Endometrial microvascular endothelial cells (primary cell): ENCODE results near the gene ARHGEF39. TPM values are rescaled to one million over a fixed set of nuclear protein-coding genes. Genes with fewer than 3 reads are reported as not detected.
"Not testable (repeated sequence)": the region's sequence is repeated elsewhere in the genome, so short reads cannot be mapped to it uniquely, and the experiment has no call there.

Experiments used
- in situ Hi-C: cut with HindIII; loops from 2 replicates; pipeline ENCODE4 v1.10.0; 2017; ENCODE audit warnings: low sequenced_read_pairs, low pct_unique_long_range_greater_than_20kb; ENCODE audit errors: inconsistent ontology term
- total RNA-seq: library from RNA; depleted of rRNA; stranded (reverse); fragments of >200 nt; gene quantifications from one replicate; pipeline ENCODE4 v1.2.3, GENCODE V29; 2015; ENCODE audit errors: inconsistent ontology term

The ARHGEF39 gene
- total RNA-seq, 1 donor from 2014 or later: 2.8 TPM

DNA sequence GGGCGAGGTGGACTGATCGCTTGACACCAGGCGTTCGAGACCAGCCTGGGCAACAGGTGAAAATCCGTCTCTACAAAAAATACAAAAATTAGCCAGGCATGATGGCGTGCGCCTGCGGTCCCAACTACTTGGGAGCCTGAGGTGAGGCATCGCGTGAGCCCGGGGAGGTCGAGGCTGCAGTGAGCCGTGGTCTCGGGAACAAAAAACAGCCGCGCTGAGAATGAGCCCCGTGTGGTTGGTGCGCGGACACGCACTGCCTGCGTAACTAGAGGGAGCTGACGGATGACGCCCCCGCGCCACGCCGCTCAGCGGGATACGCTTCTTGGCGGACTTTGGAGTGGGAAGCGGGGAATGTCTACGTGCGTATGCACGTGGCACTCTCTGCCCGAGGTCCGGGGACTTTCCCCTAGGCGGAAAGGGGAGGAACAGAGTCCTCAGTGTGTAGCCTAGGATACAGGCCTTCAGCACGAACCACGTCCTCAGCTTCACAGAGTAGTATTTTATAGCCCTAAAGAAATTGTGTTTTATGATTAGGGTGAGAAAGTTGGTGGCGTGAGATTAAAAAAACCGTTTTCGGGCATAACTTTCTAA, 7.4 kb downstream of the ARHGEF39 start, which contains the start of gene RMRP:
RMRP (minus strand) TSS at position 474 of the 591 bp plus-strand sequence.
- in situ Hi-C loops: no loop called here

DNA sequence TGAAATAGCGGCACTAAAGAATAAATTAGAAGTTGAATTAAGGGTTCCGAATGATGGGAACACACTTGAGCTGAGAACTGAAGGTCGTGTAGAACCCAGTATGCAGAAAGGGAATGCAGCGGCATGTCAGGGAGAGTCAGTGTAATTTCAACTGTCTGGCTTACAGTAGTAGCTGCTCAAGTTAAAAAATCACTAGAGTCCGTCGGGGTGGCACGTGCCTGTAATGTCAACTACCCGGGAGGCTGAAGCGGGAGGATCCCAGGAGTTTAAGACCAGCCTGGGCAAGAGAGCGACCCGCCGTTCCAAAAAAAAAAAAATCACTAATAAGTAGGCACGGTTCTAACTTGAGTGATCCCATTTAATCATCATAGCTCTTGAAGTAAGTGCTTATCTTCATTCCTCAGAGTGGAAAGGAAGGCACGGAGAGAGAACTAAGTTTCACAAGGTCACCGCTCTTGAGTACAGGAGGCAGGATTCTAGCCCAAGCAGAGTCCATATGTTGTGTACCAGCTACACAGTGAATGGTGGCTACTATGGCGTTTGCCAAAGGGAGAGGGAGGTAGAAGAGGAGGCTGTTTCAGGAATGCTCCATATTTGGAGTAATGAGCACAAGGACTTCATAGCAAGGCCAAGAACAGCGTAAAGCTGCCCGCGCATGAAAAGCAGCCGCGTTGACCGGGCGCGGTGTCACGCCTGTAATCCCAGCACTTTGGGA, 8.0 kb downstream of the ARHGEF39 start:
- in situ Hi-C loops: no loop called here

DNA sequence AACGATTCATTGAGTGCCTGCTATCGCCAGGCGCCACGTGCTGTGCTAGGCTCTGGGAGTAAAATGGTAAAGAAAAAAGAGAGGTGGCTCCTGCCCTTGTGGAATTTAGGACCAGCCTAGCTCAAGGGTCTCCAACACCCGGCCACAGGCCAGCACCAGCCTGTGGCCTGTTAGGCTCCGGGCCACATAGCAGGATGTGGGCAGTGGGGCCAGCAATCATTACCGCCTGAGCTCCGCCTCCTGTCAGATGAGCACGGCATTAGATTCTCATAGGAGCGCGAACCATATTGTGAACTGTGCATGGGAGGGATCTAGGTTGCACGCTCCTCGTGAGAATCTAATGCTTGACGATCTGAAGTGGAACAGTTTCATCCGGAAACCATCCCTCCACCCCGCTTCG, 8.6 kb downstream of the ARHGEF39 start:
- in situ Hi-C loops: no loop called here

DNA sequence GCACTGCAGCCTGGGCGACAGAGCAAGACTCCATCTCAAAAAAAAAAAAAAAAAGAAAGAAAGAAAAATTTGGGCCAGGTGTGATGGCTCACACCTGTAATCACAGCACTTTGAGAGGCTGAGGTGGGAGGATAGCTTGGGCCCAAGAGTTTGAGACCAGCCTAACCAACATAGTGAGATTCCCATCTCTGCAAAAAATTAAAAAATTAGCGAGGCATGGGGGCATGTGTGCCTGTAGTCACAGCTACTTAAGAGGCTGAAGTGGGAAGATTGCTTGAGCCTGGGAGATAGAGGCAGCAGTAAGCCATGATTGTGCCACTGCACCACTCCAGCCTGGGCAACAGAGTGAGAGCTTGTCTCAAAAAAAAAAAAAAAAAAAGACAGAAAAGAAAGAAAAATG, 11.4 kb downstream of the ARHGEF39 start:
- in situ Hi-C loops: no loop called here

DNA sequence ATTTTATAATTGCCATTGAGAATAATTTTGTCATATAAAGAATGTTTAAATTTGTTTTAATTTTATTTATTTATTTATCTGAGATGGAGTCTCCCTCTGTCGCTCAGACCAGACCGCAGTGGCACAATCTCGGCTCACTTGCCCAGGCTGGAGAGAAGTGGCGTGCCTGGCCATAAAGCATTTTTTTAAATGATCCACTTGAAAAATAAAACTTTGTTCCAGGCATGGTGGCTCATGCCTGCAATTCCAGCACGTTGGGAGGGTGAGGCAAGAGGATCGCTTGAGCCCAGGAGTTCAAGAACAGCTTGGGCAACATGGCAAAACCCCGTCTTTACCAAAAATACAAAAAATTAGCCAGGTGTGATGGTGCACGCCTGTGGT, 12.2 kb downstream of the ARHGEF39 start:
- in situ Hi-C loops: no loop called here

DNA sequence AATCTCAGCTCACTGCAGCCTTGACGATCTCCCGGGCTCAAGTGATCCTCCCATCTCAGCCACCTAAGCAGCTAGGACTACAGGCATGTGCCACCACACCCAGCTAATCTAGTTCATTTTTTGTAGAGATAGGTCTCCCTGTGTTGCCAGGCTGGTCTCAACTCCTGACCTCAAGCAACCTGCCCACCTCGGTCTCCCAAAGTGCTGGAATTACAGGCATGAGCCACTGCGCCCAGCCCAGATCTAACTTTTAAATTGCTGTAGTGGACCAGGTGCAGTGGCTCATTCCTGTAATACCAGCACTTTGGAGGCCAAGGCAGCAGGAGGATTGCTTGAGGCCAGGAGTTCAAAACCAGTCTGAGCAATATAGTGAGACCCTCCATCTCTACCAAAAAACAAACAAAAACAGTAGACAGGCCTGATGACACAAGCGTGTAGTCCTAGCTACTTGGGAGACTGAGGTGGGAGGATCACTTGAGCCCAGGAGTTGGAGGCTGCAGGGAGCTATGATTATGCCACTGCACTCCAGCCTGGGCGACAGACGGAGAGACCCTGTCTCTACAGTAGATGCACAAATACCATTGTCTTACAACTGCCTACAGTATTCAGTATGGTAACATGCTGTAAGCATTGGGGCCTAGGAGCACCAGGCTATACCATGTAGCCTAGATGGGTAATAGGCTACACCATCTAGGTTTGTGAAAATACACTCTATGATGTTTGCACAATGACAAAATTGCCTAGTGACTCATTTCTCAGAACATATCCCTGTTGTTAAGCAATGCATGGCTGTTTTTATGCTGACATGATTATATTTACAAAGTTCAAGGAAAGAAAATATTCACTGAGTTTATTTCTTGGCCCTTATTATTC, 12.8 kb downstream of the ARHGEF39 start:
- in situ Hi-C loops: no loop called here

DNA sequence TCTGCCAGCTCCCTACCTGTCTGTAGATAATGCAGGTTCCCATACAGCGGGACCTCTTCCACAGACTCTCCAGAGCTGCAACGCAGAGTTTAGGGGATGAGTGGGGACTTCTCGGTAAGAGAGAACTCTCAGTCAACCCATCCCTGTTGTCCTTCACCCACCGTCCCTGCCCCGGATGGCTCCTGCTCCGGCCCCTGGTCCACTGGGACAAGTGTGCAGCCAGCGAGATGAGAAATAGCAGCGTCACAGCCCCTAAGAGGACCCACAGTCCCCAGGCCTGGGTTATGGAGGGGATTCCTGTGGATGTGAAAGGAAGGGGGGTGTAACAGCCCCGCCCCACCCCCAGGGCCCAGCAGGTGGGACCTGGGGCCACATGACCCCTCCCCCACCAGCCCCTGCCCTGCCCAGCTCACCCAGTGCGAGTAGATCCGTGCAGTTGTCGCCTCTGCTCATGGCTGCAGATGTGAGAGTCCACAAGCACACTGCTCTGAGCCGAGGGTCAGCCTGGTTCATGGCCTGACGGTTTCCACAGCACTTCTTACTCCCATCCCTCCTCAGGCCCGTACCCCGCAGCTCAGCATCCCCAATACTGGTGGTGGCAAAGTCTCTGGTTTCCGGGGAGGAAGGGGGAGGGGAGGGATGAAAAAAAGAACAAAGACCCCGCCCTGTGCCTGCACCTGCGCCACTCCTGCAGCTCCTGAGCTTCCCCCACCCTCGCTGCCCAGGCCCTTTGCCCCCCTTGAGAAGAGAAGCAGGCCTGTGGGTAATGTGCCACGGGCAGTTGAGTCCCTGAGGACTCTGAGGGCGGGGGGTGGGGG, 14.4 kb downstream of the ARHGEF39 start, which contains the start of gene SIT1:
SIT1 (minus strand) TSS at position 591 of the 818 bp plus-strand sequence; CDS start at position 513, 78 bp downstream.
- in situ Hi-C loops: no loop called here

DNA sequence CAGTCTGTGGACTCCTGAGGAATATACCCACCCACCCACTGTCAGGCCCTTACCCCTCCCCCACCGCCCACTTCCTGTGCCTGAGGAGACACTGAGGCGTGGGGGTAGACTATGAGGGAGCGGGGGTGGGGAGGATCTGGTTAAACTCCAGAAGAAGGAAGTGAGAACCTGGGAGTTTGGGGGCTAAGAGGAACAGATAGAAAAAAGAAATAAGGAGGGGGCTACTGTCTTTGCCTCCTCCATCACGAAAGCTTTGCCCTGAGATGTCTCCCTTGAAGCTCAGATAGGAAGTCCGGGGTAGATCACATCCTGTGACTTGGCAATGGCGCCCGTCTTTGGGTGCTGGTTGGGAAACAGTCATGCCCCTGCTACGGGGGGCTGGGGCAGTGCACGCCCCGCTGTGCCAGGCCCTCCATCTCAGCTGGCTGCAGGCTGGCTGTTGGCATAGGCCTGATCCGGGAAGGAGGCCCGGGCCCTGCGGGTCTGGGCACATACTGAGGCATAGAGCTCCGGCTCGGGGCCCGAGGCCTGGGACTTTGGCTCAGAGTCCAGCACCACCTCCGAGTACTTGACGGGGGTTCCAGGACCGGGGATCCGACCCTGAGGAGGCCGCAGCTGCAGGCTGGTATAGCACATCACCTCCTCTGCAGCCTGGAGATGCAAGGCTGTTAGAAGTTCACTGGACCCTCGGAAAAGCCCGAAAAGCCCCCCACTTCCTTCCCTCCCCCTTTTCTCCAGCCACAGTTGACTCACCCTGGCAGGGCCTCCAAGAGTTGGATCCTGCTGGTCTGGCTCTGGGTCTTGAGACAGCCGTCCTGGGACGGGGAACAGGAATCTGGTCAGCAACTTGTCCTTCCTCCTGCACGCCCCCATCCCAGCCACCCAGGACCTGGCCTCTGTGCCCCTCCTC, 15.3 kb downstream of the ARHGEF39 start:
- in situ Hi-C loops: no loop called here

DNA sequence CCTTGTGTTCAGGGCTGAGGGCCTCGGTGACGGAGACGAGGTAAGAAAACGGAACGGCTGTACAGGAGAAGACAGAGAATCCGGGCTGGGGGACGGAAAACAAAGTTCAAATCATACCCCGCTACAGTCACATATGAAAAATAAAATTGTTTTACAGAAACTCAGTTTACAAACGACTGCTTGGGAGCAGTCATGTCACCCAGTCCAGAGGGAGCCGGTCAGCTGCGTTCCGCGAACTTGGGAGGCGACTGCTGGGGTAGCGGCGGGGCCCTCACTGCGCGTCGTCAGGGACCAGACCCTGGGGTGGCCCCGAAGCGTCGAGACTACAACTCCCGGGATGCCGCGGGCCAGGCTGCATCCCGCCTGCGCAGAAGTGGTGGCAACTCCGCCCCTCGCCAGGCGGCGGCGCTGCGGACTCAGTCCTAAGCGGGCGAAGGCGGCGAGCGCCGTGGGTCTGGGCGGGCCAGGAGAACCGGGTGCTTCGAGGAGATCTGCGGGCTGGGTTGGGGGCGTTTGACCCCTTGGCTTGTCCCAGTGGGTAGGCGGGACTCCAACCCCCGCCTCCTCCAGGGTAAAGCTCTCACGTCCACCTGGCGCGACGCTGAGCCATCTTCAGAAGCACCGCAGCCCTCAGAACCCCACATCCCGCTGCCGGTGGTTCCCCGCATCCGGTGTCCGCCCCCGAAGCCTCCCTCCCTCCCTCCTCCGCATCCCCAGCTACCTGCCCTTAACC, 18.3 kb downstream of the ARHGEF39 start:
- in situ Hi-C loops: no loop called here

DNA sequence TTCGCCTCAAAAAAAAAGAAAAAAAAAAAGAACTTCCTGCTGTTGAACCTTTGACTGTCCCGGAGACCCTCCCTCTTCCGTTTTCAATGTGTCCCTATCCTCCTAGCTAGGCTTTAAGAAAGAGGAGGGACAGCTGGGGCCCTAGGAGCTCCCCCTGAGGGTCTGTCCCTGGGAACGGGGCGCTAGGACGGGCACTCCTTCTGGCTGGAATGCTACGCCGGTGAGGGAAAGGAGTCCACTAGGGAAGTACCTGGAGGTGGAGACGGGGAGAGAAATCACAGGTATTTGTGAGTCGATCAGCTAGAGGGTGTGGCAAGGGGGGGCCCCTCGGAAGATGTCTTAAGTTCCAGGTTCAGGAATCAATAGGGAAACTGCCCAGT, 18.9 kb downstream of the ARHGEF39 start:
- in situ Hi-C loops: no loop called here

DNA sequence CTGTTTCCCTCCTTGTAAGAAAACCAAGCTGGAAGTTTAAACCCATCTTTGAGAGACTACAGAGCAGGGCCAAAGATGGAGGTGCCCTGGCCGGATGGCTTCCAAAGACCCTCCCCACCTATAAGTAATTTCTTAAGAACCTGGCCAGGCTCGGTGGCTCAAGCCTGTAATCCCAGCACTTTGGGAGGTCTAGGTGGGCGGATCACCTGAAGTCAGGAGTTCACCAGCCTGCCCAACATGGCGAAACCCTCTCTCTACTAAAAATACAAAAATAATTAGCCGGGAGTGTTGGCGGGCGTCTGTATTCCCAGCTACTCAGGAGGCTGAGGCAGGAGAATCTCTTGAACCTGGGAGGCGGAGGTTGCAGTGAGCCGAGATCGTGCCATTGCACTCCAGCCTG, 19.3 kb downstream of the ARHGEF39 start:
- in situ Hi-C loops: not testable (repeated sequence)

DNA sequence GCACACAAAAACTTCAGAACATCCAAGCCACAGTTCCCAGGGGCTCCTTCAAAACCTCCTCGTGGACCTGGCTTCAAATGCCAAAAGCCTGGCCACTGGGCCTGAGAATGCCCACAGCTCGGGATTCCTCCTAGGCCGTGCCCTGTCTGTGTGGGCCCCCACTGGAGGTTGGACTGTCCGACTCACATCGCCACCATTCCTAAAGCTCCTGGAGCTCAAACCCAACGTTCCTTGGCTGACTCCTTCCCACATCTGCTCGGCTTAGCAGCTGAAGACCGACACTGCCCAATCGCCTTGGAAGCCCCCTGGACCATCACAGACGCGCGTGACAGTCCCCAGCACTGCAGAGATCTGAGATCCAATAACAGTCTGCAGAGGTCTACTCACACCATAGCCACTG, 21.9 kb downstream of the ARHGEF39 start:
- in situ Hi-C loops: no loop called here

DNA sequence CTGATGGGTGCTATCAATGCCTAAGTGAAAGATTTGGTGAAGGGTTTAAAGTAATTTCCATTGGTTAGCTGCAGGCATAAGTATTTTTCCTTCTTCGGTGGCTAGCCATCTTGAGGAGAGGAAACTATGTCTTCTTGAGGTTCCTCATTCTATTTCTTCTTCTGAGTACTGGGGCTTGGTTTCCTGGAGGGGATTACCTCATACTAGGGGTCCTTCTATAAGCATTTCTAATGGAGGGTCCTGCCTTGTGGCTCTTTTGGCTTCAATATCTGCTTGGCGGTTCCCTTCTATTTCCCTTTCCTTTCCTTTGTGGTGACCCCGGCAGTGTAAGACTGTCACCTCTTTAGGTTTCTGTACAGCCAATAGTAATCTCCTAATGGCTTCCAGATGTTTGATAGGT, 23.5 kb downstream of the ARHGEF39 start:
- in situ Hi-C loops: not testable (repeated sequence)

DNA sequence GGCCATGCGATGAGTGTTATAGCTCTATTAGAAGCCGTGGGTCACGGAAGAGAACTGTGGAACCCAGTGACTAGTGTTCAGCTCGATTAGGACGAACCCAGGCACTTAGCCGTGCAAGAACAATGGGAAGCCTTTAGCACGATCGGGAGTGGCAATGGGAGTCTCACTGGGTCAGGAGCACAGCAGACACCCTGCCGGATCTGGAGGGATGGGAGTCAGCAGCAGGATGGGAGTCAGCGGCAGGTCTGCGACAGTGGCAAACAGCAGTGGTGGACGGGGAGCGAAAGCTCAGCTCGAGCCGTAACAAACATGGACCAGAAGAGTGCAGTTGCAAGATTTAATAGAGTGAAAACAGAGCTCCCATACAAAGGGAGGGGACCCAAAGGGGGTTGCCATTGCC, 24.6 kb downstream of the ARHGEF39 start:
- in situ Hi-C loops: not testable (repeated sequence)

DNA sequence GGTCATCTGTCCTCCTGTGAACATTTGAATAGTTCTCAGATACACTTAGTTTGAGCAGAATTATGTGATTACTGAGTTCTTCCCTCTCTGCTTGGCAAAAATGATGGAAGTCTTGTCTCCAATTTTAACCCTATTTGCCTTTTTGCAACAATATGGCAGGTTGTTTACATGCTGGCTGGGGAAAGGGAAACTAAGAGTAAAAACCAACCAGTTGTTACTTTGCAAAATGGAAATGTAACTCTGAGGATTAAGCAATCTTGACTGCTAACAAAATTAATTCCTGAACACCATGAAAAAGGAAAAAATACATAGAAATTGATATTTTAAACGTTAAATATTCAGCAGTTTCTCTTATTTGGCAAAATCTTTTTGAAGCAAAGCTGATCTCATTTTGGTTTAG, 25.4 kb downstream of the ARHGEF39 start:
- in situ Hi-C loops: no loop called here

DNA sequence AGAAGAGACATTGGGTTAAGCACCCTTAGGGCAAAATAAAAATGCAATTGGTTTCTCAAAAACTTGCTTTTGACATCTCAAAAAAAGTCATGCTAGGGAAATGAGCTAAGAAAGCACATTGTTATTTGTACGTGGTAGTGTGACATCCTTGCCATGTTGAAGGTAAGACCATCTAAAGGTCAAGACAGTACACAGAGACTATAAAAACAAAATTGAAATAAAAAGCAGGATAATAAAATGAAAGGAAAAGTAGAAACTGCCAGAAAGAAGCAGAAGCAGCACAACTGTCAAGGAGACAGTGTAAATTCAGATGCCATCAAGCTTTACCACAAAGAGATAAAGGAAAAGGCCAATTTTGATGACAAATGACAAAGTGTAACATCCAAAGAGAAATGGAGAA, 25.8 kb downstream of the ARHGEF39 start:
- in situ Hi-C loops: not testable (repeated sequence)

DNA sequence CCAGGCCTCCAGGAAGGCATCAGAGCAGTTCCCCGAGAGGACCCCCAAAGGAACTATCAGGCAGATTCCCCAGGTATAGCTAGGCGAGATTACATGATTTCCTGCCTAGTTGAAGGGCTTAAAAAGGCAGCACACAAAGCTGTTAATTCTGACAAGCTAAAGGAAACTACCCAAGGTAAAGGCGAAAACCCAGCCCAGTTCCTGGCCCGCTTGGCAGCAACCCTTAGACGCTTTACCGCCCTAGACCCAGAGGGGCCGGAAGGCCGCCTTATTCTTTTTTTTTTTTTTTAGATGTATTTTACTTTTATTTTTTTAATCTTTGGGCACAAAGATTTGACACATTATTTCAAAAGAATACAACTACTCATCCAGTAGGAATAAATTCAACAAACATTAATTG, 26.2 kb downstream of the ARHGEF39 start:
- in situ Hi-C loops: not testable (repeated sequence)
